GM21423 (cell line): ENCODE results near the gene FGGY.
A peak's percentile ranks its signal among the peaks of the same experiment; 100 is the strongest.
"Not testable (repeated sequence)": the region's sequence is repeated elsewhere in the genome, so short reads cannot be mapped to it uniquely, and the experiment has no call there.

ENCODE experiments used
- ATAC-seq: cut with Tn5 transposase; IDR thresholded peaks from one replicate; pipeline ENCODE4 v1.9.1; 2021; ENCODE audit warnings: mild to moderate bottlenecking, moderate library complexity; ENCODE audit not compliant: unreplicated experiment

The FGGY gene

GRCh38 chr1:59690171-59690930 lies 393.5 kb downstream of the FGGY start:
- no peak for ATAC-seq

GRCh38 chr1:59691261-59691660 lies 394.4 kb downstream of the FGGY start:
- ATAC-seq, result no peak

- ATAC-seq, result no peak
Measured at GRCh38 chr1:59692591-59692990, 395.7 kb downstream of the FGGY start.

GRCh38 chr1:59693406-59693805 lies 396.5 kb downstream of the FGGY start:
- no peak for ATAC-seq

GRCh38 chr1:59695252-59695651 lies 398.4 kb downstream of the FGGY start:
- no peak for ATAC-seq

- peak; percentile 47 for ATAC-seq
Measured at GRCh38 chr1:59696421-59697115, 399.7 kb downstream of the FGGY start.

- peak; percentile 68 for ATAC-seq
Measured at GRCh38 chr1:59697150-59697800, 400.4 kb downstream of the FGGY start.

- no peak for ATAC-seq
Measured at GRCh38 chr1:59698386-59698785, 401.5 kb downstream of the FGGY start.

GRCh38 chr1:59699227-59699847 lies 402.4 kb downstream of the FGGY start:
- no peak for ATAC-seq

- no peak for ATAC-seq
Measured at GRCh38 chr1:59701376-59701775, 404.5 kb downstream of the FGGY start.

GRCh38 chr1:59703226-59703917 lies 406.5 kb downstream of the FGGY start:
- ATAC-seq, result no peak

GRCh38 chr1:59703918-59704378 lies 407.1 kb downstream of the FGGY start:
- ATAC-seq, result no peak

- no peak for ATAC-seq
Measured at GRCh38 chr1:59704716-59705115, 407.8 kb downstream of the FGGY start.

GRCh38 chr1:59705466-59706302 lies 408.8 kb downstream of the FGGY start:
- ATAC-seq, result no peak

GRCh38 chr1:59706303-59706599 lies 409.4 kb downstream of the FGGY start:
- ATAC-seq, result no peak

GRCh38 chr1:59707178-59707791 lies 410.4 kb downstream of the FGGY start:
- no peak for ATAC-seq

GRCh38 chr1:59709333-59709732 lies 412.4 kb downstream of the FGGY start:
- no peak for ATAC-seq

GRCh38 chr1:59710920-59711319 lies 414.0 kb downstream of the FGGY start:
- ATAC-seq, result not testable (repeated sequence)

- ATAC-seq, result no peak
Measured at GRCh38 chr1:59714219-59714618, 417.3 kb downstream of the FGGY start.

GRCh38 chr1:59714966-59715365 lies 418.1 kb downstream of the FGGY start:
- no peak for ATAC-seq
